Choroid plexus epithelial cell (primary cell): ENCODE data around the gene R3HDM4.

ENCODE experiments used
- DNase-seq: peaks from one replicate; pipeline ENCODE4 v3.0.0-alpha.2; 2010; ENCODE audit warnings: low read depth
- H3K4me3 ChIP-seq: 2 replicates; pipeline ENCODE4 v1.5.1; 2011; ENCODE audit warnings: low read depth, mild to moderate bottlenecking, control low read depth, low read length, moderate library complexity
- CTCF ChIP-seq: conservative IDR thresholded peaks from 2 replicates; pipeline ENCODE4 v1.5.1; 2011; ENCODE audit warnings: low read depth, mild to moderate bottlenecking, control low read depth, inconsistent platforms, low read length, moderate library complexity

The R3HDM4 gene

GRCh38 chr19:873561-874041 lies 39.4 kb downstream of the R3HDM4 start:
- DNase-seq = no peak
- TF ChIP-seq CTCF = no peak
- H3K4me3 ChIP-seq = no peak overlapping the region

GRCh38 chr19:873084-873483 lies 39.9 kb downstream of the R3HDM4 start:
- no peak for TF ChIP-seq CTCF
- DNase-seq = peak; percentile 52
- H3K4me3 ChIP-seq = no peak overlapping the region

- H3K4me3 ChIP-seq = no peak overlapping the region
- peak; percentile 43 for DNase-seq
- no peak for TF ChIP-seq CTCF
These were observed 40.6 kb downstream of the R3HDM4 start for GRCh38 chr19:872266-872951.

GRCh38 chr19:871446-872265 lies 41.4 kb downstream of the R3HDM4 start:
- no peak overlapping the region for H3K4me3 ChIP-seq
- DNase-seq = no peak
- no peak for TF ChIP-seq CTCF

GRCh38 chr19:870963-871401 lies 42.0 kb downstream of the R3HDM4 start:
- TF ChIP-seq CTCF = no peak
- no peak for DNase-seq
- no peak overlapping the region for H3K4me3 ChIP-seq

GRCh38 chr19:870314-870713 lies 42.7 kb downstream of the R3HDM4 start:
- TF ChIP-seq CTCF = no peak
- no peak for DNase-seq
- H3K4me3 ChIP-seq = no peak overlapping the region
